ENCODE measurements around the gene ABCB10. TPM values are rescaled to one million over a fixed set of nuclear protein-coding genes. Genes with fewer than 3 reads are reported as not detected.
A peak's percentile ranks its signal among the peaks of the same experiment; 100 is the strongest.
"Not testable (repeated sequence)": the region's sequence is repeated elsewhere in the genome, so short reads cannot be mapped to it uniquely, and the experiment has no call there.

ABCB10 gene
- total RNA-seq, 8 experiments from 2014 or later: 7.1 to 15.1 (median 11.1) TPM

- ATAC-seq (replicated peaks in 6 of 8): peak in 1 of 8 experiments; percentile 50
- Histone ChIP-seq H3K4me3 (no peak overlapping the region), H3K4me1 (replicated peaks in 1 of 2) (no peaks in the 10 kb centered on the region), H3K27ac (no peak overlapping the region)
- WGBS, 10 experiments: 57 to 100% (median 78%) methylated on average over 1 of the region's 1 CpG; no CpG with 5 or more reads in 5 of the 10 experiments
- in situ Hi-C loops (cut with MboI; ENCODE audit: low pct_unique_long_range_greater_than_20kb in 2 of 9, low sequenced_read_pairs in 9 of 9, unreplicated experiment in 9 of 9): loop anchor here in 5 of 9 experiments (10.0 to 25.0 kb wide), 2 partner anchors 214 to 217 kb away; partner anchors contain the start of gene RAB4A (in 4 of the 5)
Measured at GRCh38 chr1:229478852-229479251, 79.7 kb downstream of the ABCB10 start.

GRCh38 chr1:229475859-229476258, 82.6 kb downstream of the ABCB10 start:
- in situ Hi-C loops (cut with MboI; ENCODE audit: low pct_unique_long_range_greater_than_20kb in 2 of 9, low sequenced_read_pairs in 9 of 9, unreplicated experiment in 9 of 9): loop anchor here in 5 of 9 experiments (10.0 to 25.0 kb wide), 2 partner anchors 211 to 214 kb away; partner anchors contain the start of gene RAB4A (in 4 of the 5)
- not testable (repeated sequence) for H3K4me1 ChIP-seq (replicated peaks in 1 of 2); H3K27ac ChIP-seq; ATAC-seq (replicated peaks in 6 of 8); H3K4me3 ChIP-seq
- 83 to 100% (median 94%) methylated on average over 1 to 13 of the region's 13 CpGs for WGBS, 10 experiments

GRCh38 chr1:229474509-229474908, 84.0 kb downstream of the ABCB10 start:
- ATAC-seq (replicated peaks in 6 of 8): peak in 3 of 8 experiments; percentile 79 to 100 (median 99)
- H3K27ac ChIP-seq: no peak overlapping the region
- H3K4me3 ChIP-seq: no peak overlapping the region
- H3K4me1 ChIP-seq (replicated peaks in 1 of 2): no peaks in the 10 kb centered on the region
- in situ Hi-C loops (cut with MboI; ENCODE audit: low pct_unique_long_range_greater_than_20kb in 2 of 9, low sequenced_read_pairs in 9 of 9, unreplicated experiment in 9 of 9): loop anchor here in 2 of 9 experiments (10.0 to 25.0 kb wide), 2 partner anchors 210 to 212 kb away; partner anchors contain the start of gene RAB4A (in 1 of the 2)
- WGBS, 10 experiments: 50 to 100% (median 100%) methylated on average over 1 to 2 of the region's 2 CpGs; no CpG with 5 or more reads in 2 of the 10 experiments

- in situ Hi-C loops (cut with MboI; ENCODE audit: low pct_unique_long_range_greater_than_20kb in 2 of 9, low sequenced_read_pairs in 9 of 9, unreplicated experiment in 9 of 9): loop anchor here in 2 of 9 experiments (10.0 to 25.0 kb wide), 2 partner anchors 206 to 209 kb away; partner anchors contain the start of gene RAB4A (in 1 of the 2)
- Histone ChIP-seq H3K27ac (no peak overlapping the region), H3K4me3 (no peak overlapping the region), H3K4me1 (replicated peaks in 1 of 2) (no peaks in the 10 kb centered on the region)
- ATAC-seq (replicated peaks in 6 of 8): no peak
- WGBS, 10 experiments: 60 to 100% (median 98%) methylated on average over 1 to 3 of the region's 3 CpGs; no CpG with 5 or more reads in 2 of the 10 experiments
Measured at GRCh38 chr1:229471175-229471574, 87.3 kb downstream of the ABCB10 start.

- in situ Hi-C loops (cut with MboI; ENCODE audit: low pct_unique_long_range_greater_than_20kb in 2 of 9, low sequenced_read_pairs in 9 of 9, unreplicated experiment in 9 of 9): loop anchor here in 2 of 9 experiments (10.0 to 25.0 kb wide), 2 partner anchors 206 to 208 kb away; partner anchors contain the start of gene RAB4A (in 1 of the 2)
- Histone ChIP-seq H3K4me1 (replicated peaks in 1 of 2) (no peaks in the 10 kb centered on the region), H3K4me3 (no peak overlapping the region), H3K27ac (no peak overlapping the region)
- ATAC-seq (replicated peaks in 6 of 8): no peak
- WGBS, 10 experiments: 78 to 100% (median 94%) methylated on average over 2 to 8 of the region's 8 CpGs; no CpG with 5 or more reads in 3 of the 10 experiments
Measured at GRCh38 chr1:229470406-229471043, 88.0 kb downstream of the ABCB10 start.

- WGBS, 10 experiments: 71 to 100% (median 92%) methylated on average over 1 of the region's 1 CpG; no CpG with 5 or more reads in 2 of the 10 experiments
- in situ Hi-C loops (cut with MboI; ENCODE audit: low pct_unique_long_range_greater_than_20kb in 2 of 9, low sequenced_read_pairs in 9 of 9, unreplicated experiment in 9 of 9): loop anchor here in 1 of 9 experiments (25.0 kb wide), 1 partner anchor 205 kb away; the partner anchor contains the start of gene RAB4A
- Histone ChIP-seq H3K4me3 (no peak overlapping the region), H3K4me1 (replicated peaks in 1 of 2) (no peaks in the 10 kb centered on the region), H3K27ac (no peak overlapping the region)
- no peak for ATAC-seq (replicated peaks in 6 of 8)
Measured at GRCh38 chr1:229466887-229467286, 91.6 kb downstream of the ABCB10 start.

Other genes starting within 250 kb of the ABCB10 start
- gene CCSAP, start 215.7 kb downstream of the ABCB10 start, total RNA-seq: 10 to 100 TPM in 6 of 8 experiments, 1 to 10 TPM in 2; 1.5 to 29.5 (median 18.1) TPM
- under 1 TPM in 6 of 8 experiments, not detected in 2; 0.11 to 0.81 (median 0.44) TPM for gene ACTA1, start 124.6 kb downstream of the ABCB10 start, total RNA-seq
- 10 to 100 TPM; 19.2 to 53.7 (median 35.8) TPM for gene NUP133, start 50.4 kb downstream of the ABCB10 start, total RNA-seq
- 10 to 100 TPM; 12.2 to 34.3 (median 17.9) TPM for gene TAF5L, start 67.4 kb upstream of the ABCB10 start, total RNA-seq
- gene URB2, start 67.5 kb upstream of the ABCB10 start, total RNA-seq: 10 to 100 TPM in 4 of 8 experiments, 1 to 10 TPM in 4; 7.4 to 20.0 (median 10.0) TPM